GM23248 (cell line): ENCODE measurements around the gene DNAJC21.

Experiments
- EZH2 ChIP-seq: fragments of 200-600 bp; sonication (generic); IDR thresholded peaks from 2 replicates; pipeline ENCODE4 v1.6.1; 2018; ENCODE audit warnings: antibody characterized with exemption, mild to moderate bottlenecking; ENCODE audit not compliant: insufficient read depth, poor library complexity, severe bottlenecking
- EZH2phosphoT487 ChIP-seq: fragments of 200-600 bp; sonication (generic); IDR thresholded peaks from 2 replicates; pipeline ENCODE4 v1.6.1; 2018; ENCODE audit warnings: antibody characterized with exemption, moderate library complexity, mild to moderate bottlenecking, low read depth; ENCODE audit not compliant: insufficient read depth

DNA sequence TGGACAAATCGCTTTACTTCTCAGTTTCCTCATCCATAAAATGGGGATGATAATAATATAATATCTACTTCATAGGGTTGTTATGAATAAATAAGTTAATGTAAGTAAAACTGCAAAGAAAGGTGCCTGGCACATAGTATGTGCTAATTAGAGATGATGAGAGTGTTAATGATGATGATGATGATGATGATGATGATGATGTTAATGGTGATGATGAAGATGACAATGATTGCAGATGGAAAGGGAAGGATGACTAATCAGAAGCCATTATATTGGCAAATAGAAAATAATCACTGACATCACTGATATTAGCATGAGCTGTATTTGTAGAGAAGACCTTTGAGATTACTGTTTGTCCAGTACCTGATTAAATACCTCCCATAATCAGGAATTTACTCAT lies 34.6 kb upstream of the DNAJC21 start:
- TF ChIP-seq EZH2phosphoT487 (no peak), EZH2 (no peak)
